ENCODE data around the gene UBE4A.

Gene UBE4A

DNA sequence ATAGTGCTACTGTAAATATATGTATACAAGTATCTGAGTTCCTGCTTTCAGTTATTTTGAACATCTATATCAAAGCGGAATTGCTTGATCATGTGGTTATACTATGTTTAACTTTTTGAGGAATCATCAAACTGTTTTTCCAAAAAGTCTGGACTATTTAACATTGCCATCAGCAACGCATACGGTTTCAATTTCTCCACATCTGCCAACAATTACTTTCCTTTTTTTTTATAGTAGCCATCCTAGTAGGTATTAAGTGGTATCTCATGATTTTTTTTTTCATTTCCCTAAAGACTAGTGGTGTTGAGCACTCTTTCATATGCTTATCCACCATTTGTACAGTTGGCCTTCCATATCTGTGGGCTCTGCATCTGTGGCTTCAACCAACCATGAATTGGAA is 1.3 kb upstream of the UBE4A start:
- DNase-seq (ENCODE audit: low spot score), result no peak
- no peaks in the 10 kb centered on the region for H3K9me3 Mint-ChIP-seq
- H3K27ac Mint-ChIP-seq, result no peak overlapping the region
- H3K36me3 Mint-ChIP-seq (ENCODE audit: low read depth), result peaks cover 25% of the 10 kb centered on the region
- no peaks in the 10 kb centered on the region for H3K27me3 Mint-ChIP-seq (ENCODE audit: low read depth)
- H3K4me1 Mint-ChIP-seq (ENCODE audit: low read depth), result peaks cover 33% of the 10 kb centered on the region
- no peak overlapping the region for H3K4me3 Mint-ChIP-seq

GRCh38 chr11:118364956-118365615 is 5.7 kb downstream of the UBE4A start:
- H3K9me3 Mint-ChIP-seq, result no peaks in the 10 kb centered on the region
- peaks cover 43% of the 10 kb centered on the region for H3K36me3 Mint-ChIP-seq (ENCODE audit: low read depth)
- H3K4me1 Mint-ChIP-seq (ENCODE audit: low read depth), result peaks cover 19% of the 10 kb centered on the region
- no peak for DNase-seq (ENCODE audit: low spot score)
- no peak overlapping the region for H3K27ac Mint-ChIP-seq
- H3K4me3 Mint-ChIP-seq, result no peak overlapping the region
- no peaks in the 10 kb centered on the region for H3K27me3 Mint-ChIP-seq (ENCODE audit: low read depth)

GRCh38 chr11:118366287-118366686 is 6.9 kb downstream of the UBE4A start:
- H3K4me1 Mint-ChIP-seq (ENCODE audit: low read depth), result peaks cover 15% of the 10 kb centered on the region

DNA sequence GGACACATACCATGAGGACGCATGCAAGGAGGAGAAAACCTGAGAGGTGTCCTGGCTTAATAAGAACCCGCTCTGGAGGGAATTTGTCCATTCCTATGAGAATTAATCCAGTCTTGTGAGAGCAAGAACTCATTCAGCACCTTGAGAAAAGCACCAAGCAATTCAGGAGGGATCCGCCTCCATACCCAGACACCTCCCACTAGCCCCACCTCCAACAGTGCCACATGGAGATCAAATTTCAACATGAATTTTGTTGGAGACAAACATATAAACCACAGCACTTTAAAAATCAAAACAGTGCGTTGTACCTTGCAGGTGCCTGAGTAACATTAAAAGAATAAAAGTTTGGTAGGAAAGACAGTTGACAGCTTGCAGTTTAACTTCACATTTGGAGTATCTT is 11.4 kb downstream of the UBE4A start:
- Mint-ChIP-seq H3K4me1 (ENCODE audit: low read depth) (peaks cover 2% of the 10 kb centered on the region), H3K9me3 (no peaks in the 10 kb centered on the region), H3K27ac (no peak overlapping the region), H3K4me3 (no peak overlapping the region), H3K27me3 (ENCODE audit: low read depth) (no peaks in the 10 kb centered on the region), H3K36me3 (ENCODE audit: low read depth) (peaks cover 76% of the 10 kb centered on the region)
- no peak for DNase-seq (ENCODE audit: low spot score)

More at GRCh38 chr11:118366287-118366686, 6.9 kb downstream of the UBE4A start:
- DNase-seq (ENCODE audit: low spot score), result no peak
- H3K36me3 Mint-ChIP-seq (ENCODE audit: low read depth), result peaks cover 53% of the 10 kb centered on the region
- no peak overlapping the region for H3K27ac Mint-ChIP-seq
- H3K9me3 Mint-ChIP-seq, result no peaks in the 10 kb centered on the region
- H3K4me3 Mint-ChIP-seq, result no peak overlapping the region
- H3K27me3 Mint-ChIP-seq (ENCODE audit: low read depth), result no peaks in the 10 kb centered on the region

DNA sequence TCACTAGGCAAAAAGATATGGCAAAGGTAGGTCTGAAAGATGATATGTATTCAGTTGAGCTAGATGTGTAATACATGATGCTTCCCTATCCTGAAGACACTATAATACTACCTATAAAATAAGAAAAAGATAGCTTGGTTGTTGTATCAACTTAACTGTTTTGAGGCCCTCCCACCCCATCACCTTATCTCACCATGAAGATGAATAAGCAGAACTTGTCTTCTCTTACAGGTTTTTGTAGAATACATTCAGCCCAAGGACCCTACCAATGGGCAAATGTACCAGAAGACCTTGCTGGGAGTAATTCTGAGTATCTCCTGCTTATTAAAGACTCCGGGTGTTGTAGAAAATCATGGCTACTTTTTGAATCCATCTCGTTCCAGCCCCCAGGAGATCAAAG is 13.9 kb downstream of the UBE4A start:
- Mint-ChIP-seq H3K4me3 (no peak overlapping the region), H3K27me3 (ENCODE audit: low read depth) (no peaks in the 10 kb centered on the region), H3K9me3 (no peaks in the 10 kb centered on the region), H3K36me3 (ENCODE audit: low read depth) (peaks cover 73% of the 10 kb centered on the region), H3K4me1 (ENCODE audit: low read depth) (peaks cover 3% of the 10 kb centered on the region), H3K27ac (no peak overlapping the region)
- DNase-seq (ENCODE audit: low spot score), result no peak

DNA sequence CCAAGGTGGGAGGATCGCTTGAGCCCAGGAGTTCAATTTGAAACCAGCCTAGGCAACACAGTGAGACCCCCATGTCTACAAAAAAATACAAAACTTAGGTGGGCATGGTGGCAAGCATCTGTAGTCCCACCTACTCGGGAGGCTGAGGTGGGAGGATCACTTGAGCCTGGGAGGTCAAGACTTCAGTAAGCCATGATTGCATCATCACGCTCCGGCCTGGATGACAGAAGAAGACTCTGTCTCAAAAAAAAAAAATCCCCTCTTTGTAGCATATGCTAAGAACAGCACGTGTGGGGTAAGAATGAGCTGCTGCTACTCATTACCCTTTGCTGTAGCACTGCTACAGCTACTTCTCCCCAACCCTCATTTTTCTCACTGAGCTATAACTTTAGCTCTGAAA is 14.5 kb downstream of the UBE4A start:
- Mint-ChIP-seq H3K27ac (no peak overlapping the region), H3K27me3 (ENCODE audit: low read depth) (no peaks in the 10 kb centered on the region), H3K4me3 (no peak overlapping the region), H3K4me1 (ENCODE audit: low read depth) (peaks cover 3% of the 10 kb centered on the region), H3K36me3 (ENCODE audit: low read depth) (peaks cover 71% of the 10 kb centered on the region), H3K9me3 (no peaks in the 10 kb centered on the region)
- DNase-seq (ENCODE audit: low spot score), result no peak

DNA sequence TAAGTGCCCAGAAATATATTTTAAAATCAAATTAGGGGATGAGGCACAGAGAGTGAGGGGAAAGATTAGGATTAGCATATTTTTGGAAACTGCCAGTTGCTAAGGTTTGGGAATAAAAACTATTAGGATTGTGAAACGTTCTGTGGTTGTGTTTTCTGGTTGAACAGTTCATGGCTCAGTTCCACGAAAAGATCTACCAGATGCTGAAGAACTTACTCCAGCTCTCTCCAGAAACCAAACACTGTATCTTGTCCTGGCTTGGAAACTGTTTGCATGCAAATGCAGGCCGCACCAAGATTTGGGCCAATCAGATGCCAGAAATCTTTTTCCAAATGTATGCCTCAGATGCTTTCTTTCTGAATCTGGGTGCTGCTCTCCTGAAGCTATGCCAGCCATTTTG is 15.3 kb downstream of the UBE4A start:
- H3K27me3 Mint-ChIP-seq (ENCODE audit: low read depth), result no peaks in the 10 kb centered on the region
- peaks cover 72% of the 10 kb centered on the region for H3K36me3 Mint-ChIP-seq (ENCODE audit: low read depth)
- no peaks in the 10 kb centered on the region for H3K9me3 Mint-ChIP-seq
- DNase-seq (ENCODE audit: low spot score), result no peak
- no peak overlapping the region for H3K27ac Mint-ChIP-seq
- peaks cover 3% of the 10 kb centered on the region for H3K4me1 Mint-ChIP-seq (ENCODE audit: low read depth)
- no peak overlapping the region for H3K4me3 Mint-ChIP-seq

DNA sequence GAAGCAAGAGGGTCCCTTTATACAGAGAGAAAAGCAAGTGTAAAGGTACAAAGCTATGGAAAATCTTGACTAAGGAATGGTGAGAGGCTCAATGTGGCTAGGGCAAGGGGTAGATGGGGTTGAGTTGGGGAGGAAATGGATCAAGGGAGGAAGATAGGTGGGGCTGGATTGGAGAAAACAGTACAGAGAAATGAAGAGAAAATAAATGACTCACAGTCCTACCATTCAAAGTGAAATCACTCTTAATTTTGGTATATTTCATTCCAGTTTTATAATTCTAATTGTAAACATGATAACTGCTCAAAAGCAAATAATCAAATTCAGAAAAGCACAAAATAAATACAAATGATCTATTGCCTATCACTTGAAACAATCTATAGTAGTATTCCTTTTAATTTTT is 16.6 kb downstream of the UBE4A start:
- H3K27ac Mint-ChIP-seq, result peak overlapping the region; percentile 47
- H3K9me3 Mint-ChIP-seq, result no peaks in the 10 kb centered on the region
- DNase-seq (ENCODE audit: low spot score), result no peak
- peaks cover 69% of the 10 kb centered on the region for H3K36me3 Mint-ChIP-seq (ENCODE audit: low read depth)
- H3K4me1 Mint-ChIP-seq (ENCODE audit: low read depth), result peaks cover 3% of the 10 kb centered on the region
- no peaks in the 10 kb centered on the region for H3K27me3 Mint-ChIP-seq (ENCODE audit: low read depth)
- H3K4me3 Mint-ChIP-seq, result no peak overlapping the region

DNA sequence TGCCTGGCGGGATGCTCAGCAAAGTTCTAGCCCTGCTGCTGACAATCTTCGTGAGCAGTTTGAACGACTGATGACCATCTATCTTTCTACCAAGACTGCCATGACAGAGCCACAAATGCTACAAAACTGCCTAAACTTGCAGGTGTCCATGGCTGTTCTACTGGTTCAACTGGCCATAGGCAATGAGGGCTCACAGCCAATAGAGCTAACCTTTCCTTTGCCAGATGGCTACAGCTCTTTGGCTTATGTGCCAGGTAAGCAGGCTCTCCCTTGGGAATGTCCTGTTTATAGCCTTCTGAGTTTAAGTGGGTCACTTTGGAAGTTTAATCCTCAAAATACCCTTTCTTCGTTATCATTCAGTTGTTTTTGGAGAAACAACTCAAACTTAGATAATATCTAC is 20.1 kb downstream of the UBE4A start:
- no peak for DNase-seq (ENCODE audit: low spot score)
- H3K9me3 Mint-ChIP-seq, result no peaks in the 10 kb centered on the region
- H3K27me3 Mint-ChIP-seq (ENCODE audit: low read depth), result no peaks in the 10 kb centered on the region
- no peak overlapping the region for H3K27ac Mint-ChIP-seq
- peaks cover 65% of the 10 kb centered on the region for H3K36me3 Mint-ChIP-seq (ENCODE audit: low read depth)
- H3K4me1 Mint-ChIP-seq (ENCODE audit: low read depth), result peaks cover 3% of the 10 kb centered on the region
- no peak overlapping the region for H3K4me3 Mint-ChIP-seq

- H3K36me3 Mint-ChIP-seq (ENCODE audit: low read depth), result peaks cover 68% of the 10 kb centered on the region
- no peaks in the 10 kb centered on the region for H3K27me3 Mint-ChIP-seq (ENCODE audit: low read depth)
- H3K27ac Mint-ChIP-seq, result no peak overlapping the region
- H3K4me3 Mint-ChIP-seq, result no peak overlapping the region
- H3K9me3 Mint-ChIP-seq, result no peaks in the 10 kb centered on the region
- DNase-seq (ENCODE audit: low spot score), result no peak
- H3K4me1 Mint-ChIP-seq (ENCODE audit: low read depth), result peaks cover 3% of the 10 kb centered on the region
Observed at GRCh38 chr11:118380571-118380970, 21.2 kb downstream of the UBE4A start.

DNA sequence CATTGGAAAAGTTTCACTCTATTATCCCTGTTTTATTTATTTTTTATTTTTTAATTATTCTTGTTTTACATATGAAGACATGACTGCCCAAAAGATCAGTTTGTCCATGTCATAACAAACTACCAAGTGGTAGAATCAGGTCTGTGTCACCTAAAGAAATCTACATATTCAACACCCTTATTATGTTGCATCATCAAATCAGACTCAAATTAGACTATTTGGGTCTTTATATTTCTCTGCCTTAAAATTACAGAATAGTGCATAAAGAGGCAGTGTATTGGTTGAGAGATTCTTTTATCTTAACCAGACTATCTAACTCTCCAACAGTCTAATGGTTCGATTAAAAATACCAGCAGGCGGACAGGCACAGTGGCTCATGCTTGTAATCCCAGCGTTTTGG is 23.6 kb downstream of the UBE4A start:
- H3K27me3 Mint-ChIP-seq (ENCODE audit: low read depth), result no peaks in the 10 kb centered on the region
- no peak for DNase-seq (ENCODE audit: low spot score)
- H3K4me3 Mint-ChIP-seq, result no peak overlapping the region
- no peak overlapping the region for H3K27ac Mint-ChIP-seq
- no peaks in the 10 kb centered on the region for H3K4me1 Mint-ChIP-seq (ENCODE audit: low read depth)
- no peaks in the 10 kb centered on the region for H3K9me3 Mint-ChIP-seq
- peaks cover 73% of the 10 kb centered on the region for H3K36me3 Mint-ChIP-seq (ENCODE audit: low read depth)

GRCh38 chr11:118383657-118384056 is 24.3 kb downstream of the UBE4A start:
- H3K27me3 Mint-ChIP-seq (ENCODE audit: low read depth), result no peaks in the 10 kb centered on the region
- DNase-seq (ENCODE audit: low spot score), result no peak
- H3K4me1 Mint-ChIP-seq (ENCODE audit: low read depth), result no peaks in the 10 kb centered on the region
- no peak overlapping the region for H3K4me3 Mint-ChIP-seq
- H3K27ac Mint-ChIP-seq, result no peak overlapping the region
- no peaks in the 10 kb centered on the region for H3K9me3 Mint-ChIP-seq
- peaks cover 71% of the 10 kb centered on the region for H3K36me3 Mint-ChIP-seq (ENCODE audit: low read depth)

- H3K27me3 Mint-ChIP-seq (ENCODE audit: low read depth), result no peaks in the 10 kb centered on the region
- H3K36me3 Mint-ChIP-seq (ENCODE audit: low read depth), result peaks cover 48% of the 10 kb centered on the region
- H3K4me1 Mint-ChIP-seq (ENCODE audit: low read depth), result peaks cover 55% of the 10 kb centered on the region
- peak overlapping the region; percentile 94 for H3K27ac Mint-ChIP-seq
- peak overlapping the region; percentile 64 for H3K4me3 Mint-ChIP-seq
- DNase-seq (ENCODE audit: low spot score), result no peak
- no peaks in the 10 kb centered on the region for H3K9me3 Mint-ChIP-seq
Observed at GRCh38 chr11:118396097-118396501, 36.7 kb downstream of the UBE4A start.

- Mint-ChIP-seq H3K9me3 (no peaks in the 10 kb centered on the region), H3K36me3 (ENCODE audit: low read depth) (peaks cover 53% of the 10 kb centered on the region), H3K27me3 (ENCODE audit: low read depth) (no peaks in the 10 kb centered on the region), H3K4me1 (ENCODE audit: low read depth) (peaks cover 54% of the 10 kb centered on the region), H3K27ac (peak overlapping the region; percentile 58), H3K4me3 (no peak overlapping the region)
- DNase-seq (ENCODE audit: low spot score), result no peak
Observed at GRCh38 chr11:118397448-118397847, 38.0 kb downstream of the UBE4A start.
